ENCODE results near the gene IL18R1.

The IL18R1 gene

DNA sequence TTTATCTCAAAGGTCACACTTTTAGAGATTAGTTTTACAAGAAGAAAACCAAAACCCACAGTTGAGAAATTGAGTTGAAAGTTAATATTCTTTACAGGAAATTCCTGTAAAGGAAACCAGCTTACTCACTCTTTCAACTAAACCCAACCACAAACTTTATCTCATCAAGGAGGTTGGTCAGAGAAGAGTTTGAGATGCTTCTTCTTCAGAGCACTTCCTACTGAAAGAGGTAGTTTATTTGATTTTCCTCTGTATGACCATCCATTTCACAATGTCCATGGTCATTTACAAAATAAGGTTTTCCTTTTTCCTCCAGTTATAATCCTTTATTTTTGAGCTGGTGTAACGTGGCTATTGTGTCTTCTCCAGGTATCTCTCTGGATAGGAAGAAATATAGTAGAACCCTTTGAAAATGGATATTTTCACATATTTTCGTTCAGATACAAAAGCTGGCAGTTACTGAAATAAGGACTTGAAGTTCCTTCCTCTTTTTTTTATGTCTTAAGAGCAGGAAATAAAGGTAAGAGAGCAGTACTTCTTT, 62.9 kb downstream of the IL18R1 start:
- no peaks in the 10 kb centered on the region for H3K9me3 ChIP-seq (ENCODE audit: control insufficient read depth, low read length)
- no peaks in the 10 kb centered on the region for H3K79me2 ChIP-seq
- H3K27ac ChIP-seq, result no peak overlapping the region
- TF ChIP-seq, protein P1, sequence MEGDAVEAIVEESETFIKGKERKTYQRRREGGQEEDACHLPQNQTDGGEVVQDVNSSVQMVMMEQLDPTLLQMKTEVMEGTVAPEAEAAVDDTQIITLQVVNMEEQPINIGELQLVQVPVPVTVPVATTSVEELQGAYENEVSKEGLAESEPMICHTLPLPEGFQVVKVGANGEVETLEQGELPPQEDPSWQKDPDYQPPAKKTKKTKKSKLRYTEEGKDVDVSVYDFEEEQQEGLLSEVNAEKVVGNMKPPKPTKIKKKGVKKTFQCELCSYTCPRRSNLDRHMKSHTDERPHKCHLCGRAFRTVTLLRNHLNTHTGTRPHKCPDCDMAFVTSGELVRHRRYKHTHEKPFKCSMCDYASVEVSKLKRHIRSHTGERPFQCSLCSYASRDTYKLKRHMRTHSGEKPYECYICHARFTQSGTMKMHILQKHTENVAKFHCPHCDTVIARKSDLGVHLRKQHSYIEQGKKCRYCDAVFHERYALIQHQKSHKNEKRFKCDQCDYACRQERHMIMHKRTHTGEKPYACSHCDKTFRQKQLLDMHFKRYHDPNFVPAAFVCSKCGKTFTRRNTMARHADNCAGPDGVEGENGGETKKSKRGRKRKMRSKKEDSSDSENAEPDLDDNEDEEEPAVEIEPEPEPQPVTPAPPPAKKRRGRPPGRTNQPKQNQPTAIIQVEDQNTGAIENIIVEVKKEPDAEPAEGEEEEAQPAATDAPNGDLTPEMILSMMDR (IDR thresholded peaks at IDR 0.05), result no peak
- no peaks in the 10 kb centered on the region for H3K4me1 ChIP-seq
- H3K9ac ChIP-seq, result no peak overlapping the region
- H2AFZ ChIP-seq, result no peak overlapping the region
- H3K4me2 ChIP-seq (ENCODE audit: low read length), result no peak overlapping the region
- no peaks in the 10 kb centered on the region for H3K27me3 ChIP-seq (ENCODE audit: control insufficient read depth, insufficient read depth, low read length)
- no peaks in the 10 kb centered on the region for H3K36me3 ChIP-seq (ENCODE audit: control insufficient read depth, insufficient read depth, low read length)
- no peak overlapping the region for H3K4me3 ChIP-seq (ENCODE audit: low read depth, low read length)

DNA sequence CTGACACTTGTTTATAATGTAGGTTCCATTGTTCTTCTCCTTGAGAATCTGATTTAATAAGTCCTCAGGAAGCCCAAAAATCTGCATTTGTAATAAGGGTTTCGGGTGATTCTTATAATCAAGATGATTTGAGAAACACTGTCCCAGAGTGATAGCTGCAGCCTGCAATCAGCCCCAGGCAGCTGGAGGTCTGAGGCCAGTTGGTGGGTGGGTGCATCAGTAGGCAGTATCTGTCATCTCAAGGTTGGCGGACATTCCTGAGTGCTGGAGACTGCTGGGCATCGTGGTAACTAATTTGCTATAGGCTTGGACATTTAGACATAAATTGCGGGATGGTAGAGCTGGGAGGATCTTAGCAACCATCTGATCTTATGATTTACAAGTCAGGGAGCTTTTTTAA, 64.7 kb downstream of the IL18R1 start:
- Histone ChIP-seq H3K79me2 (no peaks in the 10 kb centered on the region), H3K9me3 (ENCODE audit: control insufficient read depth, low read length) (no peaks in the 10 kb centered on the region), H2AFZ (no peak overlapping the region), H3K9ac (no peak overlapping the region), H3K4me3 (ENCODE audit: low read depth, low read length) (no peak overlapping the region), H3K27me3 (ENCODE audit: control insufficient read depth, insufficient read depth, low read length) (no peaks in the 10 kb centered on the region), H3K4me1 (no peaks in the 10 kb centered on the region), H3K36me3 (ENCODE audit: control insufficient read depth, insufficient read depth, low read length) (no peaks in the 10 kb centered on the region), H3K4me2 (ENCODE audit: low read length) (no peak overlapping the region), H3K27ac (no peak overlapping the region)
- TF ChIP-seq, protein P1 (IDR thresholded peaks at IDR 0.05), result no peak

DNA sequence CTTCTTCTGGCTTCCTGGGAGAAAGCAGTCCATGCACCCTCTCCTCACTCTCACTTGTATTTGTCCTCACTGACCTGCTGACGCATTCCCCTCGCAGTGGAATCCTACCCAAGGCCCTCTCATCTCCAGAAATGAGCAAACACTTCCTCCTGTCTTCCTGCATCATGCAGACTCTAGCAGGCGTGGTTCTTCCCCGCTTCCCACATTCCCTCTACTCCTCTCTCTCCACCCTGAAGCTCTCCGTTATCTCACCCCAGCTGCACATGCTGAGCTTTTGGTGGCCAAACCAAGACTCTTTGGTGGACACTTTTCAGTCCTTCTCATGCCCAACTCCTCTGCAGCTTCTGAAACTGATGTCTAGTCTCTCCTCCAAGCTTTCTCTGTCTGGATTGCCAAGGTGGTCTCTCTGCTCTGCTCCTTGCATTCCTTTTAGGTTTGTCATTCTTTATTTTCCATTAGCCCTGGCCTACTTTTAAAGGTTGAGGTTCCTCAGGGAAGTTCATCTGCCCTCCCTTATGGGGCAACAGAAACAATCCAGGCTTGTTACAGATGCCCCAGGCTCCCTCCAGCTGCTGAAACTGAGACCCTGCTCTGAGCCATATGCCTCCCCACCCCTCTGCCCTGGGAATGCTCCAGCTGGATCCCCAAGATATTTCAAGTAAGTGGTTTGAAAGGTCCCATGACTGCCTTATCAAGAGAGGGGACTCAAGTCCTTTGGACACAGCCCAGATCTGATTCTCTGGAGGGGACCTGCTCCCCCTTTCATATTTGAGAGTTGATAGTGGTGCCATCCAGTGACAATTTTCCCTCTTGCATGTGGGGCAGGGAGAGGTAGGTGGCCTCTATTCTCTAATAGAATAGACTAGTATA, 66.5 kb downstream of the IL18R1 start:
- no peaks in the 10 kb centered on the region for H3K36me3 ChIP-seq (ENCODE audit: control insufficient read depth, insufficient read depth, low read length)
- no peaks in the 10 kb centered on the region for H3K27me3 ChIP-seq (ENCODE audit: control insufficient read depth, insufficient read depth, low read length)
- H3K9me3 ChIP-seq (ENCODE audit: control insufficient read depth, low read length), result no peaks in the 10 kb centered on the region
- H2AFZ ChIP-seq, result no peak overlapping the region
- TF ChIP-seq, protein P1 (IDR thresholded peaks at IDR 0.05), result no peak
- H3K9ac ChIP-seq, result no peak overlapping the region
- H3K4me1 ChIP-seq, result no peaks in the 10 kb centered on the region
- H3K4me3 ChIP-seq (ENCODE audit: low read depth, low read length), result no peak overlapping the region
- H3K27ac ChIP-seq, result no peak overlapping the region
- H3K79me2 ChIP-seq, result no peaks in the 10 kb centered on the region
- H3K4me2 ChIP-seq (ENCODE audit: low read length), result no peak overlapping the region

DNA sequence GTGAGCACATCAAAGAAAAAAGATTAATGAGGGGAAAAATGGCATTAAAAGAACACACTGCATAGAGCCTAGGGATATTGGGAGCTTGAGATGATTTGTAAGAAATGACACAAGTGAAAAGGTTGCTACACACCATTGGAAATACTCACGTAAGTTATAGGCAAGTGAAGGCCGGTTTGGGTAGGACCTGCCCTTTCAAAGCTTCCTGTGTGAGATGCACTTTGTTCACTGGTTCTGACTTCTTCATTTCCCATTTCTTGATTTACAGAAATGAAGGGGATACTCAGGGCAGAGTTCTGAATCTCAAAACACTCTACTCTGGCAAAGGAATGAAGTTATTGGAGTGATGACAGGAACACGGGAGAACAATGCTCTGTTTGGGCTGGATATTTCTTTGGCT, 67.3 kb downstream of the IL18R1 start, which contains the start of gene IL18RAP:
Gene IL18RAP, plus strand, starts transcription at position 251 of the 400 bp plus-strand sequence. Its CDS starts 118 bp downstream, at position 369.
- Histone ChIP-seq H3K4me1 (no peaks in the 10 kb centered on the region), H3K27ac (no peak within 1 kb of the TSS), H2AFZ (no peak within 1 kb of the TSS), H3K9me3 (ENCODE audit: control insufficient read depth, low read length) (no peaks in the 10 kb centered on the region), H3K27me3 (ENCODE audit: control insufficient read depth, insufficient read depth, low read length) (no peaks in the 10 kb centered on the region), H3K4me2 (ENCODE audit: low read length) (no peak within 1 kb of the TSS), H3K36me3 (ENCODE audit: control insufficient read depth, insufficient read depth, low read length) (no peaks in the 10 kb centered on the region), H3K9ac (no peak within 1 kb of the TSS), H3K79me2 (no peaks in the 10 kb centered on the region), H3K4me3 (ENCODE audit: low read depth, low read length) (no peak within 1 kb of the TSS)
- TF ChIP-seq, protein P1 (IDR thresholded peaks at IDR 0.05), result no peak
